Loucy (cell line): ENCODE data around the gene GNAZ.
A peak's percentile ranks its signal among the peaks of the same experiment; 100 is the strongest.

ENCODE experiments used
- H2AFZ ChIP-seq: fragments of 200-600 bp; sonication (generic); 2 replicates; pipeline ENCODE4 v1.6.0; 2016; ENCODE audit warnings: antibody characterized with exemption, mild to moderate bottlenecking, low read length, moderate library complexity
- H3F3A ChIP-seq: fragments of 200-600 bp; 2 replicates; pipeline ENCODE4 v1.6.0; 2016; ENCODE audit warnings: antibody characterized with exemption, low read depth, mild to moderate bottlenecking
- H3K27me3 ChIP-seq: fragments of 200-600 bp; sonication (generic); 2 replicates; pipeline ENCODE4 v1.6.1; 2014; ENCODE audit warnings: low read length, mild to moderate bottlenecking; ENCODE audit not compliant: insufficient read depth, poor library complexity, severe bottlenecking
- H3K36me3 ChIP-seq: fragments of 200-600 bp; sonication (generic); 2 replicates; pipeline ENCODE4 v1.6.1; 2016; ENCODE audit warnings: low read length; ENCODE audit not compliant: insufficient read depth
- H3K4me1 ChIP-seq: fragments of 200-600 bp; sonication (generic); 2 replicates; pipeline ENCODE4 v1.5.1; 2014; ENCODE audit warnings: low read length, mild to moderate bottlenecking; ENCODE audit not compliant: insufficient read depth, poor library complexity, severe bottlenecking
- H3K4me2 ChIP-seq: fragments of 200-600 bp; sonication (generic); 2 replicates; pipeline ENCODE4 v1.6.0; 2014; ENCODE audit warnings: antibody characterized with exemption, low read length, low read depth, mild to moderate bottlenecking; ENCODE audit not compliant: poor library complexity, severe bottlenecking
- H3K4me3 ChIP-seq: fragments of 200-600 bp; sonication (generic); 2 replicates; pipeline ENCODE4 v1.5.1; 2014; ENCODE audit warnings: low read length, mild to moderate bottlenecking, mixed read lengths; ENCODE audit not compliant: poor library complexity, severe bottlenecking
- H3K79me2 ChIP-seq: fragments of 200-600 bp; sonication (generic); 2 replicates; pipeline ENCODE4 v1.6.1; 2014; ENCODE audit warnings: low read length; ENCODE audit not compliant: insufficient read depth
- H3K9ac ChIP-seq: fragments of 200-600 bp; sonication (generic); 2 replicates; pipeline ENCODE4 v1.6.0; 2014; ENCODE audit warnings: mild to moderate bottlenecking, low read depth, low read length, moderate library complexity; ENCODE audit not compliant: poor library complexity, severe bottlenecking
- H3K9me2 ChIP-seq: fragments of 200-600 bp; sonication (generic); replicated peaks from 2 replicates; pipeline ENCODE4 v1.6.1; 2016; ENCODE audit warnings: low read depth, low read length, mixed read lengths
- H3K9me3 ChIP-seq: fragments of 200-600 bp; sonication (generic); 2 replicates; pipeline ENCODE4 v1.6.1; 2014; ENCODE audit warnings: mild to moderate bottlenecking, antibody characterized with exemption, low read length, low read depth; ENCODE audit not compliant: insufficient read depth
- H4K20me1 ChIP-seq: fragments of 200-600 bp; sonication (generic); 2 replicates; pipeline ENCODE4 v1.6.0; 2014; ENCODE audit warnings: antibody characterized with exemption, low read length, mild to moderate bottlenecking; ENCODE audit not compliant: insufficient read depth, poor library complexity, severe bottlenecking
- EZH2phosphoT487 ChIP-seq: fragments of 200-600 bp; IDR thresholded peaks from 2 replicates; pipeline ENCODE4 v1.6.1; 2018; ENCODE audit warnings: antibody characterized with exemption, mild to moderate bottlenecking, moderate library complexity, borderline replicate concordance
- TF ChIP-seq, protein P1 (sequence below): fragments of 200-600 bp; sonication (generic); conservative IDR thresholded peaks from 2 replicates; pipeline ENCODE4 v1.5.1; 2014; ENCODE audit warnings: mild to moderate bottlenecking, antibody characterized with exemption, low read length

GNAZ gene

DNA sequence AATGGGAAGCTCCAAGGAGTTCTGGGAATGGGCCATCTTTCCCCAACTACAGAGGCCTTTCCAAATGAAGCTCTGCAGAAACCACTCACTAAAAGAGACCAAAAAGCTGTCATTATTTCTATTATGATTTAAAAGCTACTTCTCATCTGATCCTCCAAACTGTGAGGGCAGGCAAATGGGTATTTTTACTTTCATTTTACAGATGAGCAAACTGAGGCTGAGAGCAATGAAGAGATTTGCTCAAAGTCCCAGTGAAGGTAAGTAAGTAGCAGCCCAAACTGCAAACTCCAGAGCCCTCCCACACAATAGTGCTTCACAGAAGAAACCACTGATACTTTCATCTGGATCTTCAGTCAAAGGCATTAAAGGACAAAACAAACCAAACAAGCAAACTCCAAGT, 70.1 kb downstream of the GNAZ start:
- Histone ChIP-seq H3K4me2 (no peak overlapping the region), H3K36me3 (no peaks in the 10 kb centered on the region), H3F3A (0 out of 2 replicates have a peak, but pooled peaks cover 7% of the 10 kb centered on the region), H3K4me3 (no peak overlapping the region), H3K9ac (no peak overlapping the region), H3K27me3 (no peaks in the 10 kb centered on the region), H2AFZ (no peak overlapping the region), H3K9me3 (no peaks in the 10 kb centered on the region), H3K9me2 (no peaks in the 10 kb centered on the region), H4K20me1 (no peaks in the 10 kb centered on the region), H3K79me2 (no peaks in the 10 kb centered on the region), H3K4me1 (peaks cover 46% of the 10 kb centered on the region)
- no peak for TF ChIP-seq EZH2phosphoT487
- TF ChIP-seq, protein P1, sequence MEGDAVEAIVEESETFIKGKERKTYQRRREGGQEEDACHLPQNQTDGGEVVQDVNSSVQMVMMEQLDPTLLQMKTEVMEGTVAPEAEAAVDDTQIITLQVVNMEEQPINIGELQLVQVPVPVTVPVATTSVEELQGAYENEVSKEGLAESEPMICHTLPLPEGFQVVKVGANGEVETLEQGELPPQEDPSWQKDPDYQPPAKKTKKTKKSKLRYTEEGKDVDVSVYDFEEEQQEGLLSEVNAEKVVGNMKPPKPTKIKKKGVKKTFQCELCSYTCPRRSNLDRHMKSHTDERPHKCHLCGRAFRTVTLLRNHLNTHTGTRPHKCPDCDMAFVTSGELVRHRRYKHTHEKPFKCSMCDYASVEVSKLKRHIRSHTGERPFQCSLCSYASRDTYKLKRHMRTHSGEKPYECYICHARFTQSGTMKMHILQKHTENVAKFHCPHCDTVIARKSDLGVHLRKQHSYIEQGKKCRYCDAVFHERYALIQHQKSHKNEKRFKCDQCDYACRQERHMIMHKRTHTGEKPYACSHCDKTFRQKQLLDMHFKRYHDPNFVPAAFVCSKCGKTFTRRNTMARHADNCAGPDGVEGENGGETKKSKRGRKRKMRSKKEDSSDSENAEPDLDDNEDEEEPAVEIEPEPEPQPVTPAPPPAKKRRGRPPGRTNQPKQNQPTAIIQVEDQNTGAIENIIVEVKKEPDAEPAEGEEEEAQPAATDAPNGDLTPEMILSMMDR: no peak

DNA sequence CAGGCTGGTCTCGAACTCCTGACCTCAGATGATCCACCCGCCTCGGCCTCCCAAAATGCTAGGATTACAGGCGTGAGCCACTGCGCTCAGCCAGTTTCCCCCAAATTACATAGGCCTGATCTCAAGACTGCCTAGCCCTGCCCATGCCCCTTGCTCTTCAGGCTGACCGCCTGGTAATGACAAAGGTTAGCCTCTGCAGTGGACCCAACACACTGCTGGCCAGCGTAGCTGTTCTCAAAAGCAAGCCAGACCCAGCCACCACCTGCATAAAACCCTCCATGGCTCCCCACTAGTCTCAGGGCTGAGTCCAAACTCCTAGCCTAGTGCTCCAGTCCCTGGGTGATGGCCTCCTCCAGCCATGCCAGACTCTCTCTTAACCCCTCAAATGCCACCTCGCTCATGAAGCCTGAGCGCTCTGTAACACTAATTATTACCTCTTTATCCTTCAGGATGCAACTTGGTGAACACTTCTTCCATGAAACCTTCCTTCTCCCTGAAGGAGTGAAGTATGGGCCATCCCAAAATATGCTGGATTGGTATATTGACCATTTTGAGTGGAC, 72.3 kb downstream of the GNAZ start:
- no peak for TF ChIP-seq EZH2phosphoT487
- TF ChIP-seq, protein P1: no peak
- 0 out of 2 replicates have a peak, but pooled peaks cover 5% of the 10 kb centered on the region for H3F3A ChIP-seq
- H3K9ac ChIP-seq: no peak overlapping the region
- H3K36me3 ChIP-seq: no peaks in the 10 kb centered on the region
- H3K9me2 ChIP-seq: no peaks in the 10 kb centered on the region
- H3K4me1 ChIP-seq: peaks cover 25% of the 10 kb centered on the region
- no peaks in the 10 kb centered on the region for H3K27me3 ChIP-seq
- H2AFZ ChIP-seq: no peak overlapping the region
- H4K20me1 ChIP-seq: no peaks in the 10 kb centered on the region
- H3K79me2 ChIP-seq: no peaks in the 10 kb centered on the region
- H3K4me3 ChIP-seq: no peak overlapping the region
- H3K9me3 ChIP-seq: no peaks in the 10 kb centered on the region
- H3K4me2 ChIP-seq: peak overlapping the region; percentile 59

DNA sequence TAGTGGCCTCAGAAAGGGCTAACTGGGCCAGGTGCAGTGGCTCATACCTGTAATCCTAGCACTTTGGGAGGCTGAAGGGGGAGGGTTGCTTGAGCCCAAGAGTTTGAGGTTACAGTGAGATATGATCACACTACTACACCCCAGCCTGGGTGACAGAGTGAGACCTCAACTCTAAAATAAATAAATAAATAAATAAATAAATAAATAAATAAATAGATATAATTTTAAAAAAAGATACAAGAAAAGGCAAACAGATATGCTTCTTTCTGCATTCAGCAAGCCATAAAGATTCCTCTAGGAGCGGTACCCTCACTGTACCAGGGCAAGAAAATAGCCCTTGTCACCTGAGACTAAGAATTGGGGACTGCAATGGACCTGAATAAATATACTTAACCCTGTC, 72.8 kb downstream of the GNAZ start:
- no peaks in the 10 kb centered on the region for H4K20me1 ChIP-seq
- no peak overlapping the region for H3K4me2 ChIP-seq
- H3F3A ChIP-seq: 0 out of 2 replicates have a peak, but pooled peaks cover 3% of the 10 kb centered on the region
- H3K4me1 ChIP-seq: peaks cover 20% of the 10 kb centered on the region
- TF ChIP-seq EZH2phosphoT487: no peak
- TF ChIP-seq, protein P1: no peak
- no peaks in the 10 kb centered on the region for H3K79me2 ChIP-seq
- no peak overlapping the region for H3K4me3 ChIP-seq
- H3K27me3 ChIP-seq: no peaks in the 10 kb centered on the region
- H3K9ac ChIP-seq: no peak overlapping the region
- H2AFZ ChIP-seq: no peak overlapping the region
- H3K9me3 ChIP-seq: no peaks in the 10 kb centered on the region
- H3K9me2 ChIP-seq: no peaks in the 10 kb centered on the region
- H3K36me3 ChIP-seq: no peaks in the 10 kb centered on the region
